Activated CD8-positive, alpha-beta T cell treated with anti-CD3 and anti-CD28 coated beads, Interleukin-2, amount 10 ng/mL, durations not matched to agents 7 days and 5 days (primary cell): Measurements from ENCODE around the gene CIART. TPM values are rescaled to one million over a fixed set of nuclear protein-coding genes. Genes with fewer than 3 reads are reported as not detected.
"Not testable (repeated sequence)": the region's sequence is repeated elsewhere in the genome, so short reads cannot be mapped to it uniquely, and the experiment has no call there.

Experiments used
- ATAC-seq: fragments of 150-1000 bp; cut with Tn5 transposase; one replicate; pipeline ENCODE4 v1.10.0; 2021; ENCODE audit warnings: moderate library complexity
- CTCF ChIA-PET: fragments of 350-600 bp; sonication (Branson Sonifier 250); formaldehyde crosslinking; loops from one replicate; lab custom pipeline; 2021; ENCODE audit warnings: antibody characterized with exemption; lab: Charles Lee
- POLR2A ChIA-PET: fragments of 350-600 bp; sonication (Branson Sonifier 250); formaldehyde crosslinking; loops from one replicate; lab custom pipeline; 2021; ENCODE audit warnings: antibody characterized with exemption; lab: Charles Lee
- DNase-seq: peaks from one replicate; pipeline ENCODE4 v3.0.0-alpha.2; 2020
- H3K27ac Mint-ChIP-seq: one replicate; pipeline ENCODE4 v1.8.0; 2021; ENCODE audit warnings: mild to moderate bottlenecking, mixed read lengths
- H3K27me3 Mint-ChIP-seq: one replicate; pipeline ENCODE4 v1.8.0; 2021; ENCODE audit warnings: low read depth, mixed read lengths
- H3K36me3 Mint-ChIP-seq: one replicate; pipeline ENCODE4 v1.8.0; 2021; ENCODE audit warnings: low read depth, mixed read lengths
- H3K4me1 Mint-ChIP-seq: one replicate; pipeline ENCODE4 v1.8.0; 2021; ENCODE audit warnings: low read depth, mixed read lengths
- H3K4me3 Mint-ChIP-seq: one replicate; pipeline ENCODE4 v1.8.0; 2021; ENCODE audit warnings: mild to moderate bottlenecking, mixed read lengths
- H3K9me3 Mint-ChIP-seq: one replicate; pipeline ENCODE4 v1.8.0; 2022; ENCODE audit warnings: mixed read lengths; ENCODE audit not compliant: insufficient read depth
- total RNA-seq, 2 experiments: library from RNA; stranded (reverse); gene quantifications; one replicate each; pipeline ENCODE4 v1.2.3, GENCODE V29; 2021

Gene CIART
- total RNA-seq, 2 experiments from 2014 or later = 2.0 to 2.3 TPM

DNA sequence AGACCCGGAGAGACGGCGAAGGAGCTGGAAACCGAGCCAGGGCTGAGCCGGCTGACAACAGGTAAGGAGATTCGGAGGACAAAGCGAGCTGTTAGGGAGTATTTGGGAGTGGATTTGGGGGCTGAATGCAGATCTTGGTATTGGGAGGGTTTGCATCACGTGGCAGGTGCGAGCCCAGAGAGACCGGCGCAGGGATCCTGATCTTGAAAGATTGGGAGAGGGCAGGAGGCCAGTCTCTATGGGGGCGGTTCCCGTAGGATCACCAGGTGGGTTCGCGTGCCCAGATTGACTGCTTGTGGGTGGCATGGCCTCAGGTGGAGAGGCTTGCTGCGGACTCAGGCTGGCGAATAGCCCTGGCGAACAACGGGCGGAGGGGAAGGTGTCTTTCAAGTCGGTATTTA is 204 bp downstream of the CIART start:
- peaks cover 2% of the 10 kb centered on the region for H3K36me3 Mint-ChIP-seq
- H3K4me1 Mint-ChIP-seq = peaks cover 24% of the 10 kb centered on the region
- H3K27me3 Mint-ChIP-seq = peaks cover 11% of the 10 kb centered on the region
- DNase-seq = no peak
- H3K27ac Mint-ChIP-seq = no peak overlapping the region
- ATAC-seq = no peak
- POLR2A ChIA-PET = interaction anchor here (1.2 kb wide), 1 partner anchor 13 kb away, joined by 4 read pairs; the partner anchor contains the start of gene APH1A
- CTCF ChIA-PET = interaction anchor here (6.1 kb wide), 1 partner anchor 27 kb away, joined by 92 read pairs; the partner anchor contains the start of gene CA14
- no peaks in the 10 kb centered on the region for H3K9me3 Mint-ChIP-seq
- H3K4me3 Mint-ChIP-seq = peak overlapping the region; percentile 71

DNA sequence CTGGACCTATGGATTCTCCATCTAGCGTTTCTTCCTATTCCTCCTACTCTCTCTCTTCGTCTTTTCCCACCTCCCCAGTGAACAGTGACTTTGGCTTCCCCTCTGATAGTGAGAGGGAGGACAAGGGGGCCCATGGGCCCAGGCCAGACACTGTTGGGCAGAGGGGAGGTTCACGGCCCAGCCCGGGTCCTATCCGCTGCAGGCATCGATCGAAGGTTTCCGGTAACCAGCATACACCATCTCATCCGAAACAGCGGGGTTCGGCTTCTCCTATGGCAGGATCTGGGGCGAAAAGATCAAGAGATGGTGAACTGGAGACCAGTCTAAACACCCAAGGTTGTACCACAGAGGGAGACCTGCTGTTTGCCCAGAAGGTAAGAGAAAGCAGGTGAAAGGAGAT is 906 bp downstream of the CIART start:
- Mint-ChIP-seq H3K4me3 (no peak overlapping the region), H3K27ac (no peak overlapping the region), H3K27me3 (peaks cover 11% of the 10 kb centered on the region), H3K9me3 (no peaks in the 10 kb centered on the region), H3K4me1 (peaks cover 24% of the 10 kb centered on the region), H3K36me3 (peaks cover 2% of the 10 kb centered on the region)
- DNase-seq (no peak), ATAC-seq (no peak)
- ChIA-PET POLR2A (interaction anchor here (1.2 kb wide), 1 partner anchor 14 kb away, joined by 4 read pairs; the partner anchor contains the start of gene APH1A), CTCF (interaction anchor here (6.1 kb wide), 1 partner anchor 27 kb away, joined by 92 read pairs; the partner anchor contains the start of gene CA14)

DNA sequence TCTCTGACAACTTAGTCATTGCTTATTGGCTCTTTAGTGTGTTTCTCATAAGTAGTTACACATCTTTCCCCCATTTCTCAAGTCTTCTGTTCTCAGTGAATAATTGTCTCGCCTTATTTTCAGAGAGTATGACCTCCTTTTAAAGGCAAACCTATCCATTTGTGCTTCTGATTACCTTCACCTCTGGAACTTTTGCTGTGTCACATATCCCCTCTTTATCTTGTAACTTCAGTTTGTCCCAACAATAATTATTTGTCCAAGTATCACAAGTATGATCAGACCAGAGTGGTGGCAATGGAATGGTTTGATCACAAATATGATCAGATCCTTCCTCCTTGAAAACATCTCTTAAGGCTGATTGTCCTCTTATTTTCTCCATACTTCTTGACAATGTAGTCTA is 6.0 kb downstream of the CIART start:
- H3K4me3 Mint-ChIP-seq = no peak overlapping the region
- no peak overlapping the region for H3K27ac Mint-ChIP-seq
- CTCF ChIA-PET = interaction anchor here (3.6 kb wide), 1 partner anchor 33 kb away, joined by 24 read pairs; no protein-coding TSS in a partner anchor
- no peaks in the 10 kb centered on the region for H3K9me3 Mint-ChIP-seq
- POLR2A ChIA-PET = no interaction called here
- H3K27me3 Mint-ChIP-seq = no peaks in the 10 kb centered on the region
- no peaks in the 10 kb centered on the region for H3K36me3 Mint-ChIP-seq
- no peak for ATAC-seq
- no peak for DNase-seq
- H3K4me1 Mint-ChIP-seq = peaks cover 7% of the 10 kb centered on the region

DNA sequence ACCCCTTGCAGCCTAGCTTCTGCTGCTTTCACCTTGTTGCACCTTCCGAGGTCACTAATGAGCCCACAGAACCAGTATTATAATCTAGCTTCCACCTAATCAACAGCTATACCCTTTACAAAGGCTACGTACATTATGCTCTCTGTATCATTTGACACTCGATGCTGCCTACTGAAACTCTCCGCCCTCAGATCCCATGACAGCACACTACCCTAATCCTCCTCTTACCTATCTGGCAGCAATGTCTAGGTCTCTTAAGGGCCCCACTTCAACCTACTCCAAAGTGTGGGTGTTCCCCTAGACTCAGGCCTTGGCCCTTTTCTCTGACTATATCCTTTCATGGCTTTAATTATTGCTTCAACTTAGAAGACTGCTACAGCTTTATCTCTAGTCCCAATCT is 6.5 kb downstream of the CIART start:
- ATAC-seq (no peak), DNase-seq (no peak)
- H3K4me1 Mint-ChIP-seq = peaks cover 9% of the 10 kb centered on the region
- ChIA-PET CTCF (interaction anchor here (3.6 kb wide), 1 partner anchor 33 kb away, joined by 24 read pairs; no protein-coding TSS in a partner anchor), POLR2A (no interaction called here)
- H3K27ac Mint-ChIP-seq = no peak overlapping the region
- H3K36me3 Mint-ChIP-seq = no peaks in the 10 kb centered on the region
- no peak overlapping the region for H3K4me3 Mint-ChIP-seq
- H3K9me3 Mint-ChIP-seq = no peaks in the 10 kb centered on the region
- no peaks in the 10 kb centered on the region for H3K27me3 Mint-ChIP-seq

DNA sequence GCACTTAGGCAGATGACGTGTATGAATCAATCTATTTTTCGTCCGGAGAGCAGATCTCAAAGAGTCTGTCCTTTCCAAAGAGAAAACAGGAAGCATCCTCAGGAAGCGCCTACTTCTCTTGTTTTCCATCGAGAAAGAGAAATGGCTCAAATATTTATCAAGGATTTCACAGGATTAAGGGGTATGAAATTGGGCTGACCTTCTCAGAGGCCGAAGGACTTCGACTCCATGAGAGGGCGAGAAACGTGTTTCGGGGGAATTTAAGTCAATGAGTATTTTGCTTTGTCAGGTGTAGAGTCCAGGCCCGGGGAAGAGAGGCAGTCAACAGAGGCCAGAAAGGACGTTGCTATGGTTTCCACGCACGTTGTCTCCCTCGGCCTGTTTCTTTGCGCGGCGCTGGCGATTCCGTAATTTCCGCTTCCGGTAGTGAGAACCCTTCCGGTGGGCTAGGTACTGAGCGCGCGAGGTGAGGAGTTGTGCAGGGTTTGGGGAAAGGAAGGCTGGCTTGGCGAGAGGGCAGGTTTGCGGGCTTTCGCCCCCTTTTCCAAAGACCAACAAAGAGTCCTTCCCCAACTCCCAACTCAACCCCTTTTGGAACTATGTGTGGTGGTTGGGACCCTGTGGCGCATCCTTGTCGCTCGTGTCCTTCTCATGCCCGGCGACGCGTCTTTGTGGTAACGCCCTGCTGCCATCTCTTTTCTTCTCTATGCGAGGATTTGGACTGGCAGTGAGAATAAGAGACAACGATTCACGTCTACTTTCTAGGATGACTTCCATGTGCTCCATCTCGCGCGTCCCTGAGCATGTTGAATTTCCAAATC is 11.3 kb downstream of the CIART start, which contains the start of gene MRPS21:
Gene MRPS21, plus strand, starts transcription at position 429 of the 821 bp plus-strand sequence. CDS start 506 bp downstream, outside the sequence.
- ChIA-PET CTCF (no interaction called here), POLR2A (interaction anchor here (0.9 kb wide), 1 partner anchor 286 kb away, joined by 3 read pairs; the partner anchor contains the start of gene MCL1)
- peak within 1 kb of the TSS; percentile 97 for H3K27ac Mint-ChIP-seq
- DNase-seq (peak; percentile 94), ATAC-seq (peak; percentile 96)
- peak within 1 kb of the TSS; percentile 90 for H3K4me3 Mint-ChIP-seq
- H3K27me3 Mint-ChIP-seq = no peaks in the 10 kb centered on the region
- H3K36me3 Mint-ChIP-seq = peaks cover 24% of the 10 kb centered on the region
- H3K9me3 Mint-ChIP-seq = no peaks in the 10 kb centered on the region
- peaks cover 27% of the 10 kb centered on the region for H3K4me1 Mint-ChIP-seq

DNA sequence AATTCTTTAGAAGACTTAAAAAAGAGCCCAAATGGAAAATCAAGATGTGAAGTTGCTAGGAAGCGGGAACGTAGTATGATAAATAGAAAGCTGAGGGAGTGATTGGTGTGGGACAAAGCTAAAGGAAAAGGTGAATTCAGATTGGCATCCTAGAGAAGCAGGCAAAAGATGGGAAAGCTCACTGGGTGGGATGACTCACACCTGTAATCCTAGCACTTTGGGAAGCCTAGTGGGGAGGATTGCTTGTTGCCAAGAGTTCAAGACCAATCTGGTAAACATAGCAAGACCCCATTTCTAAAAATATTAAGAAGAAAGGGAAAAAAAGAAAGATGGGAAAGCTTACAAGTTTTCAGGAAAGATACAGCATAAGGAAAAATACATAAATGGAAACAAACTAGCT is 13.1 kb downstream of the CIART start:
- CTCF ChIA-PET = interaction anchor here (1.3 kb wide), 1 partner anchor 39 kb away, joined by 7 read pairs; no protein-coding TSS in a partner anchor
- peaks cover 33% of the 10 kb centered on the region for H3K36me3 Mint-ChIP-seq
- no peak overlapping the region for H3K27ac Mint-ChIP-seq
- peak overlapping the region; percentile 50 for H3K4me3 Mint-ChIP-seq
- ATAC-seq = no peak
- DNase-seq = no peak
- POLR2A ChIA-PET = interaction anchor here (1.0 to 1.4 kb wide), 3 partner anchors 8 to 62 kb away, joined by 3 to 4 read pairs (median 3); no protein-coding TSS in a partner anchor
- H3K9me3 Mint-ChIP-seq = no peaks in the 10 kb centered on the region
- peaks cover 29% of the 10 kb centered on the region for H3K4me1 Mint-ChIP-seq
- H3K27me3 Mint-ChIP-seq = no peaks in the 10 kb centered on the region

DNA sequence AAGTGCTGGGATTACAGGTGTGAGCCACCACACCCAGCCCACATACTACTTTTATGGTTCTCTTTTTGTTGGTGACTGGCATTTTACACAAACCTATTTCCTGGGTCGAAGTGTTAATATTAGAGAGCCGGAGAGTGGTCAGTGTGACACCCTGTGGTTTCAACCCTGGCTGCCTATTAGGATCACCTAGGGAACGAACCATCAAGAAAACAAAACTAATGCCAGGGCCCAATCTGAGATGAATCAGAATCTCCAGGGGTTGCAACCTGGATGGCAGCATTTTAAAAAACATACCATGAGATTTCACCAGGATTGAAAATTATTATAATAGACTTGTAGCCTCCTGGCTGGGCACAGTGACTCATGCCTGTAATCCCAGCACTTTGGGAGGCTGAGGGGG is 17.4 kb downstream of the CIART start:
- H3K27me3 Mint-ChIP-seq = no peaks in the 10 kb centered on the region
- H3K36me3 Mint-ChIP-seq = peaks cover 51% of the 10 kb centered on the region
- ATAC-seq = no peak
- peaks cover 18% of the 10 kb centered on the region for H3K4me1 Mint-ChIP-seq
- CTCF ChIA-PET = no interaction called here
- H3K9me3 Mint-ChIP-seq = no peaks in the 10 kb centered on the region
- no peak overlapping the region for H3K27ac Mint-ChIP-seq
- DNase-seq = no peak
- H3K4me3 Mint-ChIP-seq = no peak overlapping the region
- POLR2A ChIA-PET = no interaction called here

DNA sequence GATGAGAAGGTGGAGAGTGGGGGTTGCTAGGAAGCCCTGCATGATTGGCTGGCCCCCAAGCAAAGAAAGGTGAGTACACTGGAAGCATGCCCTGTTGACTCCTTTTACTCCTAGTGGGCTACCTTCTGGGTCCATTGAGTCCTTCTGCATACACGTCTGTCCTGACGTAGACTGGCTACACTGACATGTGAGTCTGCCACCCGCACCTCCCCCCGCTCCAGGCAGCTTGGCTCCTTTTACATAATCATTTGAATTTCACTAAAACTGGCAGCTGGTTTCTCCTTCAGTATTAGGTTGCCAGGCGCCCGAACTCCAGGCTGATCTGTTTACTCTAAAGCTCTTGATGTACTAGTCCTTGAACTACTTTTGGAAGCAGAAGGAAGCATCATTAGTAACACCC is 20.0 kb downstream of the CIART start:
- Mint-ChIP-seq H3K36me3 (peaks cover 42% of the 10 kb centered on the region), H3K27ac (no peak overlapping the region), H3K4me1 (peaks cover 4% of the 10 kb centered on the region), H3K27me3 (no peaks in the 10 kb centered on the region), H3K9me3 (no peaks in the 10 kb centered on the region), H3K4me3 (no peak overlapping the region)
- DNase-seq = no peak
- ChIA-PET CTCF (interaction anchor here (1.0 kb wide), 1 partner anchor 10 kb away, joined by 3 read pairs; no protein-coding TSS in a partner anchor), POLR2A (interaction anchor here (1.0 kb wide), 1 partner anchor 33 kb away, joined by 3 read pairs; the partner anchor contains the start of gene APH1A)
- no peak for ATAC-seq

DNA sequence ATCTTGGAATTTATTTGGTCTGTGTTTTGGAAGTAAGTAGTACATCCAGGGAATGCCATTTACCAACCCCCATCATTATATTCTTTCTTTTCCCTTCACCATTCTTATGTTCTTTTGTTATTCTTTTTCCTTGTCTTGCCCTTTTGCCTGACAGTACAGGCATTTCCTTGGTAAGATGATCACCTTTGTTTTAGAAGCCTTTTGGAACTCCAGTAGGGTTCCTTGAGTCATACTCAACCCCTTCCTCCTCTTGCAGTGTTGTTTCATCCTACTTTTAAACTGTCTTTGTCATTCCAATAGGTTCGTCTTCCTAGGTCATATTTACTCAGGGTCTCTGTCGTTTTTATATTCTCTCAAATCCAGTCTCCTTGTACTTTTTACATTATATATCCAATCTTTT is 20.5 kb downstream of the CIART start:
- peaks cover 2% of the 10 kb centered on the region for H3K4me1 Mint-ChIP-seq
- no peaks in the 10 kb centered on the region for H3K9me3 Mint-ChIP-seq
- H3K36me3 Mint-ChIP-seq = peaks cover 41% of the 10 kb centered on the region
- CTCF ChIA-PET = no interaction called here
- H3K27ac Mint-ChIP-seq = no peak overlapping the region
- H3K27me3 Mint-ChIP-seq = no peaks in the 10 kb centered on the region
- ATAC-seq = no peak
- H3K4me3 Mint-ChIP-seq = no peak overlapping the region
- POLR2A ChIA-PET = interaction anchor here (1.1 kb wide), 1 partner anchor 8 kb away, joined by 3 read pairs; no protein-coding TSS in a partner anchor
- no peak for DNase-seq

DNA sequence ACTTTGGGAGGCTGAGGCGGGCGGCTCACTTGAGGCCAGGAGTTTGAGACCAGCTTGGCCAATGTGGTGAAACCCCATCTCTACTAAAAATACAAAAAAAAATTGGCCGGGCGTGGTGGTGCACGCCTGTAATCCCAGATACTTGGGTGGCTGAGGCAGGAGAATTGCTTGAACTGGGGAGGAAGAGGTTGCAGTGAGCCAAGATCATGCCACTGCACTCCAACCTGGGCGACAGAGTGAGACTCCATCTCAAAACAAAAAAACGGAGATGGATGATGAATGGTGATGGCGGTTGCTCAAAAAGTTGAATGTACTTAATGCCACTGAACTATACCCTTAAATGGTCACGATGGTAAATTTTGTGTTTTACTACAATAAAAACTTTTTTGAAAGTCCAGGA is 26.2 kb downstream of the CIART start:
- CTCF ChIA-PET, ATAC-seq, DNase-seq, H3K27me3 Mint-ChIP-seq, POLR2A ChIA-PET, H3K4me1 Mint-ChIP-seq, H3K4me3 Mint-ChIP-seq, H3K9me3 Mint-ChIP-seq, H3K27ac Mint-ChIP-seq: not testable (repeated sequence)
- peaks cover 23% of the 10 kb centered on the region for H3K36me3 Mint-ChIP-seq

DNA sequence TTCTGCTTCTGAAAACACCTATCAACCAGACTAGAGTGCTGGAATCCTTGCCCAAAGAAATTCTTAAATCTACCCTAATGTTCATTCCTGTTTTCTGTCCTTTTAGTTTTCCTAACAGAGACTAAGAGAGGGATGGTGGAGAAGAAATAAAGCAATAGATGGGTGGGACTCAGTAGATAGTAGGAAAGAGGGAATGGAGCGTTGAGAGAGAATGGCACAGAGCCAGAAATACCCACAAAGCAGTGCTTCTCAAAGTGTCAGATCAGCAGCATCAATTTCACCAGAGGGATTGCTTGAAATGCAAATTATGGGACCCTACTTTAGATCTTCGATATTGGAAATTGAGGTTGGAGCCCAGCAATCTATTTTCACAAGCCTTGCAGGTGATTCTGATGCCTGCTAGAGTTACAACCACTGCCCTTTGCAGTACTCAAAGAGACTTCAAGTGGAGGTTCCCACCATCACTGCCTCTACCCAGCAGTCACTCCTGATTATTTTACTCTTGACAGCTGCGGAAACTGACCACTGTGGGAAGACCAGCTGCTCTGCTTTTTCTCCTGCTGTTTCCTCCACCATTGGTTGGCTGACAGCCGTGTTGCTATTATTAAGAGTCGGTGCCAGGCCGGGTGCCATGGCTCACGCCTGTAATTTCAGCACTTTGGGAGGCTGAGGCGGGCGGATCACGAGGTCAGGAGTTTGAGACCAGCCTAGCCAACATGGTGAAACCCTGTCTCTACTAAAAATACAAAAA is 27.6 kb downstream of the CIART start:
- POLR2A ChIA-PET = no interaction called here
- peaks cover 21% of the 10 kb centered on the region for H3K36me3 Mint-ChIP-seq
- no peak overlapping the region for H3K4me3 Mint-ChIP-seq
- H3K27me3 Mint-ChIP-seq = no peaks in the 10 kb centered on the region
- no peaks in the 10 kb centered on the region for H3K4me1 Mint-ChIP-seq
- CTCF ChIA-PET = no interaction called here
- H3K9me3 Mint-ChIP-seq = no peaks in the 10 kb centered on the region
- no peak for DNase-seq
- no peak for ATAC-seq
- no peak overlapping the region for H3K27ac Mint-ChIP-seq
